Ishikawa (cell line): ENCODE results near the gene CD4.

Experiments
- MAX ChIP-seq: IDR thresholded peaks from 2 replicates; pipeline ENCODE4 v1.6.1; 2012
- TAF1 ChIP-seq: IDR thresholded peaks from 2 replicates; pipeline ENCODE4 v1.6.1; 2012; ENCODE audit warnings: low read depth, mild to moderate bottlenecking
- YY1 ChIP-seq: IDR thresholded peaks from 2 replicates; pipeline ENCODE4 v1.6.1; 2012; ENCODE audit warnings: low read depth
- ZBTB7A ChIP-seq: IDR thresholded peaks from 2 replicates; pipeline ENCODE4 v1.6.1; 2012; ENCODE audit warnings: low read depth

- no peak for TF ChIP-seq YY1
- no peak for TF ChIP-seq MAX
- TF ChIP-seq TAF1, result no peak
- TF ChIP-seq ZBTB7A, result no peak
These were observed 30.7 kb upstream of the CD4 start for GRCh38 chr12:6758506-6759095.
